OCI-LY3 (cell line): ENCODE measurements around the gene MT1A.

Source experiments
- H2AFZ ChIP-seq: fragments of 200-600, 300-600 bp; shearing (Covaris generic); 2 replicates; pipeline ENCODE4 v1.6.0; 2014; ENCODE audit warnings: antibody characterized with exemption, low read depth, low read length
- H3K27ac ChIP-seq: fragments of 200-600, 300-600 bp; sonication (generic); 2 replicates; pipeline ENCODE4 v1.5.1; 2014; ENCODE audit warnings: mild to moderate bottlenecking, low read length, moderate library complexity, mixed read lengths
- H3K27me3 ChIP-seq: fragments of 200-600, 300-600 bp; sonication (generic); 2 replicates; pipeline ENCODE4 v1.6.1; 2014; ENCODE audit warnings: low read depth, low read length, mixed read lengths
- H3K36me3 ChIP-seq: fragments of 200-600, 300-600 bp; sonication (generic); replicated peaks from 2 replicates; pipeline ENCODE3; 2014; ENCODE audit warnings: low read depth, low read length, mixed read lengths
- H3K4me1 ChIP-seq: fragments of 300-600, 200-600 bp; sonication (generic); 2 replicates; pipeline ENCODE4 v1.6.1; 2014; ENCODE audit warnings: low read length, mixed read lengths
- H3K4me2 ChIP-seq: fragments of 200-600, 300-600 bp; sonication (generic); 2 replicates; pipeline ENCODE4 v1.6.1; 2014; ENCODE audit warnings: low read length, mixed read lengths
- H3K4me3 ChIP-seq: fragments of 300-600, 200-600 bp; sonication (generic); 2 replicates; pipeline ENCODE4 v1.5.1; 2014; ENCODE audit warnings: antibody characterized with exemption, mild to moderate bottlenecking, low read length, moderate library complexity
- H3K79me2 ChIP-seq: fragments of 300-600, 200-600 bp; shearing (Covaris generic); 2 replicates; pipeline ENCODE4 v1.6.1; 2014; ENCODE audit warnings: mild to moderate bottlenecking, low read length, mixed read lengths
- H3K9ac ChIP-seq: fragments of 300-600, 200-600 bp; shearing (Covaris generic); 2 replicates; pipeline ENCODE4 v1.6.0; 2014; ENCODE audit warnings: mild to moderate bottlenecking, low read length, moderate library complexity
- H3K9me3 ChIP-seq: fragments of 200-600, 300-600 bp; shearing (Covaris generic); 2 replicates; pipeline ENCODE4 v1.6.1; 2014; ENCODE audit warnings: low read length, mixed read lengths; ENCODE audit not compliant: insufficient read depth
- H4K20me1 ChIP-seq: fragments of 200-600, 300-600 bp; sonication (generic); 2 replicates; pipeline ENCODE4 v1.6.1; 2016; ENCODE audit warnings: low read length, mixed read lengths; ENCODE audit not compliant: insufficient read depth
- CTCF ChIP-seq: fragments of 200-600, 300-600 bp; sonication (generic); IDR thresholded peaks from 2 replicates; pipeline ENCODE4 v1.5.1; 2014; ENCODE audit warnings: antibody characterized with exemption, low read length, low read depth
- EZH2phosphoT487 ChIP-seq: fragments of 200-600 bp; shearing (Covaris generic); IDR thresholded peaks from 2 replicates; pipeline ENCODE4 v1.6.1; 2018; ENCODE audit warnings: antibody characterized with exemption, mixed run types, low read depth

MT1A gene

GRCh38 chr16:56615353-56615752 is 23.1 kb upstream of the MT1A start:
- Histone ChIP-seq H3K36me3 (no peaks in the 10 kb centered on the region), H4K20me1 (no peaks in the 10 kb centered on the region), H3K4me1 (peaks cover 19% of the 10 kb centered on the region), H3K9me3 (no peaks in the 10 kb centered on the region), H3K79me2 (no peaks in the 10 kb centered on the region), H3K27me3 (0 out of 2 replicates have a peak, but pooled peaks cover 9% of the 10 kb centered on the region), H3K27ac (no peak overlapping the region), H3K4me3 (no peak overlapping the region), H3K4me2 (no peak overlapping the region), H2AFZ (no peak overlapping the region), H3K9ac (no peak overlapping the region)
- TF ChIP-seq CTCF (no peak), EZH2phosphoT487 (no peak)

- H3K36me3 ChIP-seq: no peaks in the 10 kb centered on the region
- H3K4me1 ChIP-seq: peaks cover 8% of the 10 kb centered on the region
- H3K27ac ChIP-seq: no peak overlapping the region
- H3K9ac ChIP-seq: no peak overlapping the region
- H3K79me2 ChIP-seq: no peaks in the 10 kb centered on the region
- H3K4me3 ChIP-seq: no peak overlapping the region
- no peaks in the 10 kb centered on the region for H3K9me3 ChIP-seq
- H3K4me2 ChIP-seq: no peak overlapping the region
- no peaks in the 10 kb centered on the region for H4K20me1 ChIP-seq
- no peak overlapping the region for H2AFZ ChIP-seq
- 0 out of 2 replicates have a peak, but pooled peaks cover 9% of the 10 kb centered on the region for H3K27me3 ChIP-seq
- TF ChIP-seq EZH2phosphoT487 (no peak), CTCF (no peak)
These were observed 21.8 kb upstream of the MT1A start for GRCh38 chr16:56616608-56617211.

DNA sequence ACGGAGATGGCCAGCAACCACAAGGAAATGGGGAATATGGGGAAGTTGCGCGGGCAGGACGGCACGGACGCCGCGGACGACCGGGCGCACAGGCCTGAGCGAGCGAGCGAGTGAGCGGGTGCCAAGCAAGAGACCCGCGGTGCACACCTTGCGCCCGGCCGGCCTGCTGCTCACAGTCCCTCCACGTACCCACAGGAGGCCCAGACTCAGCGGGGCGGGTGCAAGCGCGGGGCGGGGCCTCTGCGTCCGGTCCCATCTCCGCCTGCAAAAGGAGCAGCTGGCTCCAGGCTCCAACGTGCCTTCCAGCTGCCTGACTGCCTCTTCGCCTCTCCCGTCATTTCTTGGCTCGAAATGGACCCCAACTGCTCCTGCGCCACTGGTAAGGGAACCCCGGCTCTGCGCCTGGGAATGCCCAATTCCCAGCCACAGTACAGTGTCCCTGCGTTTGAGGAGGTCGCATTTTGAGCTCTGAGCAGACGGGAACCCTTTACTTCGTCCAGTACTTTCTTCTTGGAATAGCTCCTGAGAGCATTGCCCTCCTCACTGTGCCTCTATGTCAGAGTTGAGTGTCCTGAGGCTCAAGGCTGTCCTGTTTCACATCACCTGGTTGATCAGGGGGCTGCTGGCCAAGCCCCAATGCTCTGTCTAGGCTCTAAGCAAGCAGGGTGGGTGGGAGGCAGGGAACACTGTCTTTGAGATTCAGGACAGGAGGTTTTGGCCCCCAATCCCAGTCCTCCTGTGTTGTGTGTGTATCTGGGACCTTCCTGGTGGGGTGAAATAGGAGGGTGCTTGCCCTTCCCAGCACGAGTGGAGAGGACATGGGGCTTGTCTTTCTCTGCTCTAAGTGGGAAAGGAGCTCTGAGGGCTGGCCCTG is 21.0 kb upstream of the MT1A start:
- no peak overlapping the region for H3K9ac ChIP-seq
- H3K27me3 ChIP-seq: 0 out of 2 replicates have a peak, but pooled peaks cover 9% of the 10 kb centered on the region
- no peak overlapping the region for H3K27ac ChIP-seq
- no peaks in the 10 kb centered on the region for H3K79me2 ChIP-seq
- H3K4me2 ChIP-seq: no peak overlapping the region
- H3K9me3 ChIP-seq: no peaks in the 10 kb centered on the region
- peaks cover 8% of the 10 kb centered on the region for H3K4me1 ChIP-seq
- no peak overlapping the region for H3K4me3 ChIP-seq
- no peak overlapping the region for H2AFZ ChIP-seq
- H3K36me3 ChIP-seq: no peaks in the 10 kb centered on the region
- no peak for TF ChIP-seq EZH2phosphoT487
- TF ChIP-seq CTCF: no peak
- H4K20me1 ChIP-seq: no peaks in the 10 kb centered on the region

- Histone ChIP-seq H3K4me2 (no peak overlapping the region), H3K4me3 (no peak overlapping the region), H3K79me2 (no peaks in the 10 kb centered on the region), H3K9ac (no peak overlapping the region), H3K27ac (no peak overlapping the region), H3K36me3 (no peaks in the 10 kb centered on the region), H3K4me1 (peaks cover 8% of the 10 kb centered on the region), H4K20me1 (no peaks in the 10 kb centered on the region), H3K27me3 (0 out of 2 replicates have a peak, but pooled peaks cover 9% of the 10 kb centered on the region), H2AFZ (no peak overlapping the region), H3K9me3 (no peaks in the 10 kb centered on the region)
- TF ChIP-seq CTCF (no peak), EZH2phosphoT487 (no peak)
These were observed 20.3 kb upstream of the MT1A start for GRCh38 chr16:56618138-56618537.
